BE2C (cell line): ENCODE measurements around the gene CEP70.
A peak's percentile ranks its signal among the peaks of the same experiment; 100 is the strongest.
"Not testable (repeated sequence)": the region's sequence is repeated elsewhere in the genome, so short reads cannot be mapped to it uniquely, and the experiment has no call there.

Source experiments
- DNase-seq: peaks from one replicate; pipeline ENCODE4 v3.0.0-alpha.2; 2020
- H3K27me3 ChIP-seq: fragments of 250-450 bp; sonication (Bioruptor Pico); 2 replicates; pipeline ENCODE4 v1.5.1; 2020; ENCODE audit warnings: mild to moderate bottlenecking
- H3K36me3 ChIP-seq: fragments of 250-450 bp; sonication (Bioruptor Pico); 2 replicates; pipeline ENCODE4 v1.5.1; 2020; ENCODE audit warnings: mild to moderate bottlenecking
- H3K4me1 ChIP-seq: fragments of 250-450 bp; sonication (Bioruptor Pico); 2 replicates; pipeline ENCODE4 v1.5.1; 2020
- H3K4me3 ChIP-seq: 2 replicates; pipeline ENCODE4 v1.5.1; 2011; ENCODE audit warnings: low read depth, low read length
- H3K9me3 ChIP-seq: fragments of 250-450 bp; sonication (Bioruptor Pico); 2 replicates; pipeline ENCODE4 v1.5.1; 2020
- CTCF ChIP-seq: IDR thresholded peaks from 2 replicates; pipeline ENCODE4 v1.5.1; 2012; ENCODE audit warnings: mild to moderate bottlenecking, low read depth, low read length

The CEP70 gene

GRCh38 chr3:138608322-138609135 lies 14.5 kb upstream of the CEP70 start, which contains the start of gene FAIM:
Gene FAIM, plus strand, starts transcription at chr3:138608771. Its CDS starts 10,956 bp downstream, at chr3:138619727.
- TF ChIP-seq CTCF, result no peak
- peak; percentile 84 for DNase-seq
- H3K4me1 ChIP-seq, result no peaks in the 10 kb centered on the region
- H3K27me3 ChIP-seq, result no peaks in the 10 kb centered on the region
- H3K4me3 ChIP-seq, result peak within 1 kb of the TSS; percentile 85
- no peaks in the 10 kb centered on the region for H3K36me3 ChIP-seq
- no peaks in the 10 kb centered on the region for H3K9me3 ChIP-seq

GRCh38 chr3:138604106-138604595 lies 10.1 kb upstream of the CEP70 start:
- H3K36me3 ChIP-seq, H3K4me3 ChIP-seq, H3K4me1 ChIP-seq, H3K9me3 ChIP-seq, DNase-seq, H3K27me3 ChIP-seq: not testable (repeated sequence)

GRCh38 chr3:138601661-138602060 lies 7.6 kb upstream of the CEP70 start:
- H3K4me1 ChIP-seq, H3K9me3 ChIP-seq, H3K27me3 ChIP-seq, H3K4me3 ChIP-seq, H3K36me3 ChIP-seq, DNase-seq: not testable (repeated sequence)

GRCh38 chr3:138600100-138600745 lies 6.2 kb upstream of the CEP70 start:
- Histone ChIP-seq H3K4me3 (no peak overlapping the region), H3K36me3 (no peaks in the 10 kb centered on the region), H3K9me3 (no peaks in the 10 kb centered on the region), H3K27me3 (no peaks in the 10 kb centered on the region), H3K4me1 (no peaks in the 10 kb centered on the region)
- TF ChIP-seq CTCF, result no peak
- no peak for DNase-seq

GRCh38 chr3:138598534-138598933 lies 4.5 kb upstream of the CEP70 start:
- Histone ChIP-seq H3K36me3 (no peaks in the 10 kb centered on the region), H3K4me3 (no peak overlapping the region), H3K27me3 (no peaks in the 10 kb centered on the region), H3K4me1 (peaks cover 3% of the 10 kb centered on the region; the same call in 1 of the 2 replicates), H3K9me3 (no peaks in the 10 kb centered on the region)
- TF ChIP-seq CTCF, result no peak
- DNase-seq, result no peak

- DNase-seq, H3K4me1 ChIP-seq, H3K9me3 ChIP-seq, H3K4me3 ChIP-seq, H3K27me3 ChIP-seq, H3K36me3 ChIP-seq: not testable (repeated sequence)
These were observed 3.3 kb upstream of the CEP70 start for GRCh38 chr3:138597186-138597976.

GRCh38 chr3:138594935-138595610 lies 1.0 kb upstream of the CEP70 start:
- Histone ChIP-seq H3K27me3 (no peaks in the 10 kb centered on the region), H3K4me1 (peaks cover 3% of the 10 kb centered on the region; the same call in 1 of the 2 replicates), H3K4me3 (peak overlapping the region; percentile 80; the same call in 1 of the 2 replicates), H3K9me3 (no peaks in the 10 kb centered on the region), H3K36me3 (no peaks in the 10 kb centered on the region)
- no peak for DNase-seq
- no peak for TF ChIP-seq CTCF
